Ectodermal cell (in vitro differentiated cells): Measurements from ENCODE around the gene GABRP.
"Not testable (repeated sequence)": the region's sequence is repeated elsewhere in the genome, so short reads cannot be mapped to it uniquely, and the experiment has no call there.

Experiments used
- H3K27ac ChIP-seq: 2 replicates; pipeline ENCODE4 v1.7.0; 2013; ENCODE audit warnings: mild to moderate bottlenecking, low read depth, low read length; ENCODE audit not compliant: insufficient read depth, poor library complexity, severe bottlenecking
- H3K27me3 ChIP-seq: 2 replicates; pipeline ENCODE4 v1.7.0; 2013; ENCODE audit warnings: mild to moderate bottlenecking, low read length; ENCODE audit not compliant: insufficient read depth, control insufficient read depth, poor library complexity, severe bottlenecking
- H3K36me3 ChIP-seq: one replicate; pipeline ENCODE4 v1.7.0; 2013; ENCODE audit warnings: low read length; ENCODE audit not compliant: control insufficient read depth, insufficient read depth
- H3K4me1 ChIP-seq: one replicate; pipeline ENCODE4 v1.7.0; 2013; ENCODE audit warnings: low read length; ENCODE audit not compliant: control insufficient read depth, insufficient read depth
- H3K4me3 ChIP-seq: 2 replicates; pipeline ENCODE4 v1.7.0; 2013; ENCODE audit warnings: low read depth, low read length, control low read depth; ENCODE audit not compliant: insufficient read depth
- H3K9me3 ChIP-seq: 2 replicates; pipeline ENCODE4 v1.7.0; 2013; ENCODE audit warnings: mild to moderate bottlenecking, low read length, moderate library complexity; ENCODE audit not compliant: control insufficient read depth
- WGBS, 2 experiments: methylation state at CpG; one replicate each; pipeline ENCODE4 v1.1.7; 2013; ENCODE audit warnings: missing lambda C conversion rate in 2 of 2; 5-methylcytosine and 5-hydroxymethylcytosine counted together

The GABRP gene

DNA sequence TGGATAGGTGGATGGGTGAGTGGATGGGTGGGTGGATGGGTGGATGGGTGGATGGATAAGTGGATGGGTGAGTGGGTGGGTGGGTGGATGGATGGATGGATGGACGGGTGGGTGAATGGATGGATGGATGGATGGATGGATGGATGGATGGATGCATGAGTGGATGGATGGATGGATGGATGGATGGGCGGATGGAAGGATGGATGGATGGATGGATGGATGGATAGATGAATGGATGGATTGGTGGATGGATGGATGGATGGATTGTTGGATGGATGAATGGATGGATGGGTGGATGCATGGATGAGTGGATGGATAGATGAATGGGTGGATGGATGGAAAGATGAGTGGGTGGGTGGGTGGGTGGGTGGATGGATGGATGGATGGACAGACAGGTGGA lies 29.0 kb upstream of the GABRP start:
- not testable (repeated sequence) for H3K27me3 ChIP-seq, H3K27ac ChIP-seq, H3K36me3 ChIP-seq, H3K4me3 ChIP-seq, H3K9me3 ChIP-seq, H3K4me1 ChIP-seq
- 72 to 79% methylated on average over 2 of the region's 2 CpGs for WGBS, 2 experiments

DNA sequence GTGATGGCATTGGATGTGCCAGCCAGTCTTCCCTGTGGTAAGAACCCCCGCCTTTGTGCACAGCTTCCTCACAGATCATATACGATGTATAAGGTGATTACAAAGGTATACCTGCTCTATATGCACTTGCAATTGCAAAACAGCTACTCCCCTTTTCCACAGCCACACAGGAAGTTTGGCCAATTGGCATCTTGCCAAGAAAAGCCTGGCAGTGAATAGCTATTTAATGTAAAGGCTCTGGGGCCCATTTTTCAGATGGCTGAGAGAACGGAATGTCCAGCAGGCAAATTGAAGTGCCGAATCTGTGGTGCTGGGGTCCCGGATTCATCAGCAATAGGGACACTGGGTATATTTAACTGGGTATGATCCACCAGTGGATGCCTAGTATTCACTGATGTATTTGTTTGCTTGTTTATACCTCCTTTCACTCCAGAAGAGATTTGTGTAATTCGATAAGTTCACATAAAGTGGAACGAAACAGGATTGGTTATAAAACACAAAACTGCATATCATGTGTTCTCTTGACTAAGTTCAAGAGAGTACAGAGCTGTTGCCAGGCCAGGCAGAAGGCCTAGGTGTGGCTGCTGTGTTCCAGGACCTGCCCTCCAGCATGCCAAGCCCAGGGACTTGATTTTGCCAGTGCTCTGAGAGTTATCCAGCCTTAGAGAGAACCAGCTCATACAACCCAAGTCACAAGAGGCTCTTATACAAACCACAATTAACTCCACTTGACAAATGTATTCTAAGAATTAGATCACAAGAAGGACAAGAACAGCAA lies 27.7 kb upstream of the GABRP start:
- no peaks in the 10 kb centered on the region for H3K36me3 ChIP-seq
- no peaks in the 10 kb centered on the region for H3K27me3 ChIP-seq
- no peaks in the 10 kb centered on the region for H3K9me3 ChIP-seq
- WGBS, 2 experiments: 93 to 95% methylated on average over 7 of the region's 7 CpGs
- H3K4me1 ChIP-seq: no peaks in the 10 kb centered on the region
- no peak overlapping the region for H3K4me3 ChIP-seq
- H3K27ac ChIP-seq: no peak overlapping the region

DNA sequence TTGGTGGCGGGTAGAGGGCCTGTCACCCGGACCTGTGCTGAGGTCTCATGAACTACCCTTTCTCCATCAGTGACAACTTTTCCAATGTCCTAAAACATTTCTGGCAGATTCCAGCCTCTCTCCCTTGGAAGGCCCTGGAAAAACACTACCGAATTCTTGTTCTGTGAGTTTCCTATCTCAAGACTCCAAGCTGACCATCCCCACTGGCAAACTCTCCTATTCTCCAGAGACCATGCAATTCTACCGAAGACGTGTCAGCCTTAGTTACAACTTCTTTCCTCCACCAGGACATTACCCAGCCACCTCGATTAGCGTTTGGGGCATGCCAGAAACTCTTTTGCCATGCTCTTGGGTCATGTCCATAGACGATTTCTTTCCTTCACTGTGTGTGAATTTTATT lies 26.8 kb upstream of the GABRP start:
- Histone ChIP-seq H3K4me3 (no peak overlapping the region), H3K4me1 (no peaks in the 10 kb centered on the region), H3K36me3 (no peaks in the 10 kb centered on the region), H3K27me3 (no peaks in the 10 kb centered on the region), H3K9me3 (no peaks in the 10 kb centered on the region), H3K27ac (no peak overlapping the region)
- WGBS, 2 experiments: 89 to 95% methylated on average over 8 of the region's 8 CpGs

DNA sequence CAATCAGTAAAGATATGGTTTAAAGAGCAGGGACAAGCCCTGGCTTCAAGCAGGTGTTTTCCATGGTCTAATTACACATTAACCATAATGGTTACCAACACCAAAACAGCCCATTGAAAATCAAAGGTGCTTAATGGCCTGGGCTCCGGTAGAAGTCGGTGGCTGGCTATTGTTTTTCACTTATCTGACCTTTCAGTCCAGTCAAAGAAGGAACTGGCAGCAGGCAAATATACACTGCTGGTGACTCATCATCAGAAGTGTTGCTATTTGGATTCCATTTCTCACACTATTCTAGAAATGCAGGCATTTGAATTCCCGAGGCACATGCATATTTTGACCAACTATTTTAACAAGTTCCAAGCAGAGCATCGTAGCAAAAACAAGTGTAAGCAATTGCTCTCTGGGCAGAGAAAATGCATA lies 26.3 kb upstream of the GABRP start:
- H3K27ac ChIP-seq: no peak overlapping the region

DNA sequence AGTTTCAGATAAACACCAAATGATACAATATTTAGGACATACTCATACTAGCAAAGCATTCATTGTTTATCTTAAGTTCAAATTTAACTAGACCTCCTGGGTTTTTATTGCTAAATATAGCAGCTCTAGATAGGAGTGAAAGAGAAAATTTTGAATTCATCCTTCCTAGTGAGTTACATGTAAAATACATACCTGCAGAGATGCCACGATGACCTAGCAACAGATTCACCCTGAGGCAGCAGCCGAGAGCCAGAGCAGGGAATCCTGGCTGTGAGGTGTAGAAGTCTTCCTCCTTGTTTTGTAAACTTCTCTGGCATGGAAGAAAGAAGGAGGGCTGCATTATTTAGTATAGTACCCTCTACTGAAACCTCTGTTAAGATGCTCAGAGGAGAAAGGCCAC lies 25.9 kb upstream of the GABRP start:
- no peaks in the 10 kb centered on the region for H3K36me3 ChIP-seq
- no peaks in the 10 kb centered on the region for H3K27me3 ChIP-seq
- H3K4me3 ChIP-seq: no peak overlapping the region
- H3K9me3 ChIP-seq: no peaks in the 10 kb centered on the region
- H3K27ac ChIP-seq: no peak overlapping the region
- H3K4me1 ChIP-seq: no peaks in the 10 kb centered on the region
- WGBS, 2 experiments: 89 to 93% methylated on average over 2 of the region's 2 CpGs

More for the DNA sequence above, 26.3 kb upstream of the GABRP start:
- H3K4me3 ChIP-seq: no peak overlapping the region
- 72 to 74% methylated on average over 4 of the region's 4 CpGs for WGBS, 2 experiments
- no peaks in the 10 kb centered on the region for H3K36me3 ChIP-seq
- H3K4me1 ChIP-seq: no peaks in the 10 kb centered on the region
- no peaks in the 10 kb centered on the region for H3K9me3 ChIP-seq
- no peaks in the 10 kb centered on the region for H3K27me3 ChIP-seq

DNA sequence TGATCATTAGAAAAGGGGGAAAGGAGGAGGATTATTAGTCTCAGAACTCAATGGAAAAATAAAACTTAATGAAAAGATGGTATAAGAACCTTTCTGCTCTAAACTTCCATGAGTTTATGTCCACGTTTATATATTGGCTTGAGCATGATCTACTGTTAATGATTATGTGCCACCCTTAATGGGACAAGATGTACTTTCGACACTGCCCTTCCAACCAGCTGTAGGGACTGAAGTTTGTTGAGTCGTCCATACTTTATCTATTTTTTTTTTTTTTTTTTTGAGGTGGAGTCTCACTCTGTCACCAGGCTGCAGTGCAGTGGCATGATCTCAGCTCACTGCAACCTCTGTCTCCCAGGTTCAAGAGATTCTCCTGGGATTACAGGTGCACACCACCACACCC lies 25.0 kb upstream of the GABRP start:
- no peaks in the 10 kb centered on the region for H3K4me1 ChIP-seq
- 81 to 90% methylated on average over 3 of the region's 3 CpGs for WGBS, 2 experiments

DNA sequence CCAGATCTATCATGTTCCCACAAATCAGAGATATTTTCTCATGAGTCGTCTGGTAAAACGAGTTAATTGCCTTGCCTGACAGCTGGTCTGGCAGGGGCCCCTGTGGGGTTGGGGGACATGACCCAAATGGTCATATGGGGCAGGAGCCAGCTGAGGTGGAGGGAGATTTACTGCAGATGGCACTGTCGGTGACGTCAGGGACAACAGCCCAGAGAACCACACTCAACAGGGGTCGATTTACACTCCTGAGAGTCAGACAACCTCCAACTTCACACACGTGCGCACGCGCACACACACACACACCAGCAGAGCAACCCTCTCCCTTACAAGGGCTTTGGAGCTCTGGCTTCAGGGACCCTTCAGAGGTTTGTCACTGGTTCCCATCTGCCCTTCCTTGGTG lies 23.4 kb upstream of the GABRP start:
- no peaks in the 10 kb centered on the region for H3K36me3 ChIP-seq
- no peaks in the 10 kb centered on the region for H3K4me1 ChIP-seq
- H3K27me3 ChIP-seq: no peaks in the 10 kb centered on the region
- 91 to 92% methylated on average over 9 of the region's 9 CpGs for whole genome bisulfite sequencing, 2 experiments
- no peak overlapping the region for H3K4me3 ChIP-seq
- H3K9me3 ChIP-seq: no peaks in the 10 kb centered on the region
- H3K27ac ChIP-seq: no peak overlapping the region

More for the DNA sequence above, 25.0 kb upstream of the GABRP start:
- Histone ChIP-seq H3K36me3 (no peaks in the 10 kb centered on the region), H3K27me3 (no peaks in the 10 kb centered on the region), H3K9me3 (no peaks in the 10 kb centered on the region), H3K4me3 (no peak overlapping the region), H3K27ac (no peak overlapping the region)

DNA sequence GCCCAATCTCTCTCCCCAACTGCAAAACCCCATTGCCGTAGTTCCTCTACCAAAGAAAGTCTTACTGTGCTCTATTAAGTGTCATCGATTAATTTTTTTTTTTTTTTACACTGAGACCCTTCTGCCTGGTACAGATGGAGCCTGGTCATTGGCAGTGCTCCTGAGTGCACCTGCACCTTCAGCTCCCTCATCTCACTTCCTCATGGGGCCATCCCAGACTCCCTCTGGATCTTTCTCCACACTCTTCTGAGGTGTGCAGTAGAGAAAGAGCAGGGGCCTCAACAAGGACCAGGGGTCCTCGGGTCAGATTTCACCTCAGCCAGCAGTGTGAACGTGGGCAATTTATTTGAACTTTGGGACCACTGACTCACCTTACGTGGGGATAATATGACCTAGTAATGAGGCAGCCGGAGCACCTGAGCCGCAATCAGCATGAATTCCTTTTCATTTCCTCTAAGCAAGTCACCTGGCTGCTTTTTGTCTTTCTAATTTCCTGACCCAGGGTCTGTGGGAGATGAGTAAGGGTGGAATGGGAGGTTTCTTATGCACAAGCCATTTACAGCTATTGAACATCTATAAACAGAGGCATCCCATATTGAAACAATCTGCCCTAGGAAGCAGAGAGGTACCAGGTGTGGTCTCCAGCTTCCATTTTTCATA lies 22.3 kb upstream of the GABRP start:
- H3K4me1 ChIP-seq: no peaks in the 10 kb centered on the region
- no peak overlapping the region for H3K4me3 ChIP-seq
- no peaks in the 10 kb centered on the region for H3K9me3 ChIP-seq
- no peaks in the 10 kb centered on the region for H3K27me3 ChIP-seq
- H3K36me3 ChIP-seq: no peaks in the 10 kb centered on the region
- 75 to 82% methylated on average over 7 of the region's 7 CpGs for WGBS, 2 experiments
- H3K27ac ChIP-seq: no peak overlapping the region

DNA sequence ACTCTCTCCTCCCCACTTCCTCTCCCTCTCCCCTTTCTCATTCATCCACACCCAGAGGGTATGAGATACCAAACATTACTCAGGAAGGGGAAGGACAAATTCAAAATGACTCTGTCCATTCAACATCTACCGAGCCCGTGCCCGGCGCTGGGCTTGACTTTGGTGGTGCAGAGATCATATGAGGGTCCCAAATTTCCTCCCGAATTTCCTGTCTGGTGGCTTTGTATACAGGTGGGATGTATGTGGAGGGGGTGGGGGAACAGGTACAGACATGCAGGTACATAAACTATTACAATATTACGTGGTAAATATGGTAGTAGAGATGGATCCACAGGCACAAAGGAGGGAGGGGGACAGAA lies 21.8 kb upstream of the GABRP start:
- Histone ChIP-seq H3K4me3 (no peak overlapping the region), H3K36me3 (no peaks in the 10 kb centered on the region), H3K9me3 (no peaks in the 10 kb centered on the region), H3K27ac (no peak overlapping the region), H3K27me3 (no peaks in the 10 kb centered on the region), H3K4me1 (no peaks in the 10 kb centered on the region)
- WGBS, 2 experiments: 78 to 87% methylated on average over 6 of the region's 6 CpGs

DNA sequence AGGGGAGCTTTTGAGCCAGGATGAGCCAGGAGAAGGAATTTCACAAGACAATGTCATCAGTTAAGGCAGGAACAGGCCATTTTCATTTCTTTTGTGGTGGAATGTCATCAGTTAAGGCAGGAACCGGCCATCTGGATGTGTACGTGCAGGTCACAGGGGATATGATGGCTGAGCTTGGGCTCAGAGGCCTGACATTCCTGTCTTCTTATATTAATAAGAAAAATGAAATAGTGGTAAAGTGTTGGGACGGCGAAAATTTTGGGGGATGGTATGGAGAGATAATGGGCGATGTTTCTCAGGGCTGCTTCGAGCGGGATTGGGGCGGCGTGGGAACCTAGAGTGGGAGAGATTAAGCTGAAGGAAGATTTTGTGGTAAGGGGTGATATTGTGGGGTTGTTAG lies 21.2 kb upstream of the GABRP start:
- not testable (repeated sequence) for H3K36me3 ChIP-seq, H3K4me1 ChIP-seq, H3K27me3 ChIP-seq, H3K4me3 ChIP-seq, H3K9me3 ChIP-seq, H3K27ac ChIP-seq
- 76 to 81% methylated on average over 7 to 9 of the region's 9 CpGs for whole genome bisulfite sequencing, 2 experiments
